ENCODE measurements around the gene TCF7L1.
"Not testable (repeated sequence)": the region's sequence is repeated elsewhere in the genome, so short reads cannot be mapped to it uniquely, and the experiment has no call there.

Gene TCF7L1

DNA sequence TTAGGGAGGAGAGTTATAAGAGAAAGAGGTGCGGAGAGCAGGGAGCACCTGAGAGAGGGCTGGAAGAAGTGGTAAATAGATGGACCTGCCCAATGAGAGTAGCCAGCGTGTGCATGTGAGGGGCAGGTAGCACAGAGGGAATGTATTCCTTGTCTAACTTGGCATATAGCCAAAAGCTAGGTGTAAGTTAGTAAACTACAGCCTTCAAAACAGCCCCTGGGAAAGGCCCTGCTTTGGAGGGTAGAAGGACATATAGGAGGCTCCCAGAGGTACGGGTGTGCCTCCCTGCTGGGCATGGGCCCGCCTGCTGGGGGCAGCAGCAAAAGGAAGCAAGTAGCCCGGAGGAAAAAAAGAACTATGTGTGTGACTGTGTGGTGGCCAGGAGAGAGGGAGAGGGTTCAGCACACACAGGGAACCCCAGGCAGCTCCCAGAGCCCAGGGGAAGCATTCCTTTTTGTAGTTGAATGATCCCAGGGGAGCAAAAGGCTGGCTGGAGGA lies 48.0 kb downstream of the TCF7L1 start:
- DNase-seq (ENCODE audit: low read depth in 1 of 2, low spot score in 1 of 2), result no peak

DNA sequence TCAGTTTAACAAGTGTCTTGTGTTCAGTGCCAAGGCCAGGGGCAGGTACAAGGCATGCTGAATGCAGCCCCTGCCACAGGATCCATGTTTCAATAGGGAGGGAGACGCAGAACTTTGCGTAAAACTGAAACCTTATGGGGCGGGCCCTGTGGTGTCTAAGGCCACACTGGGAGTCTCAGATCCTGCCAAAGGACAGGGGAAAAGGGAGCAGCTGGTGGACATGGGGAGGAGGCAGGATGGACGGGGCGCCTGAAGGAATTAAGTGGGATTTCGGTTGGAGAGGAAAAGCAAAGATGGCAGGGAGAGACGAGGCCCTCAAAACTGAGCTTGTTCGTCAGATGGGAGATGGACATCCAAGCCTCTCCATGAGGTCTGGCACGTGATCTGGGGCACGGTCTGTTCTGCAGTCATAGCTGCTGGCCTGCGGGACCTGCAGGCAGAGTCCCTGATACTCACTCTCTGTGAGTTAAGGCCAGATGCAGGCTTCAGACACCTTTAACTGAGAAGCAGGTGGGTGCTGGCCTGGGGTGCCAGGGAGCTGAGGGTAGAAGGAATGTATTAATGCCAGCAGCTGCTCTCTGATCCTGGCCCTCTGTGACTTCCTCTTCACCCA lies 48.8 kb downstream of the TCF7L1 start:
- DNase-seq (ENCODE audit: low read depth in 1 of 2, low spot score in 1 of 2), result no peak

DNA sequence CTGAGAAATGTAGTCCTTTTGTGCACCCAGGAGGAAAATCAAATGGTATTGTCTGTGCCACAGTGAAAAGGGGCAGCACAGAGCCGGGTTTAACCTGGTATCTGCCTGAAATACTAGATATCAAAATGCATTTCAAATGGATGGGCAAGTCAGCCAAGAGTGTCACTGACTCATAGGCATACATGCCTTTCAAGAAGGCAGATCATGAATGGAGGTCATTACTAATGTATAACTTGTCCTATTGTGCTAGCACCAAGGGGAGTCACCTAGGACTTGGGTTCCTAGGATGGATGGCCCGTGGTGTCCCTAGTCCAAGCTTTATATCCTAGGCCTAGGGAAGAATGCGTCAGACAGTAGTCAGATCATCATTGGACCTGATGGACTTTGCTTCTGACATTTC lies 49.9 kb downstream of the TCF7L1 start:
- no peak for DNase-seq (ENCODE audit: low read depth in 1 of 2, low spot score in 1 of 2)

DNA sequence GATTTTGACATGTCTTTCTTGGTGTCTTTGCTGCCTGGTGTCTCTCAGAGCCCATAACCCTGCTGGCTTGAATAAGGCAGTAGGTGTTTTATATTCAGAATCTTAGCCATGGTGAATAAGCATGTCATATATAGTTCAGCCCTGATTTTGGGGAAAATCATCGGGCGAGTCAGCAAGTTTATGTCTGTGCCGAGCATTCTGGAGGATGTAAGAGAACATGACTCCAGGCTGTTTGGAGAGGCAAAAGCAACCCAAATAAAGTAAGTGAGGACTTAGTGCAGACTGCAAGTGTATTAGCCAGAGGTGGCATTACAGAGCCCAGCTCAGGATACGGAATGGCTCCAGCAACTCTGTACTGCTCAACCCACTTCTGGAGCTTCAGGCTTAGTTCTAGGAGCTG lies 50.3 kb downstream of the TCF7L1 start:
- no peak for DNase-seq (ENCODE audit: low read depth in 1 of 2, low spot score in 1 of 2)

DNA sequence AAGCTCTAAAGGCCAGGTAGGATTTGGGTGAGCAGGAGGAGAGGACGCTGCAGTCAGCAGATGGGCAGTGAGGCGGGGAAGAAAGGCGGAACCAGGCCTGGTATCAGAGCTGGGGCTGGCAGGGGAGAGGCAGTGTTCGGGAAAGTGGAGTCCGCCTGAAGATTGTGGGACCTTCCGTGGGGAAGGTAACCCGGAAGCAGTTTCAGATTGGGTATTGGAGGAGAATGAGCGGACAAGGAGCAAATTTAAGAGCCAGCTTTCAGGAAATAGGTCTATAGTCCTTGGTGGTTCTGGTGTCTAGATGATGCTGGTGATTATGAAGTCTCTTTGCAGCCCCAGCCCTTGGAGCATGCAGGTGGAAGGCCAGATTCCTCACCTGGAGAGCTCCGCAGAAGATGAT lies 51.0 kb downstream of the TCF7L1 start:
- DNase-seq (ENCODE audit: low read depth in 1 of 2, low spot score in 1 of 2), result no peak

DNA sequence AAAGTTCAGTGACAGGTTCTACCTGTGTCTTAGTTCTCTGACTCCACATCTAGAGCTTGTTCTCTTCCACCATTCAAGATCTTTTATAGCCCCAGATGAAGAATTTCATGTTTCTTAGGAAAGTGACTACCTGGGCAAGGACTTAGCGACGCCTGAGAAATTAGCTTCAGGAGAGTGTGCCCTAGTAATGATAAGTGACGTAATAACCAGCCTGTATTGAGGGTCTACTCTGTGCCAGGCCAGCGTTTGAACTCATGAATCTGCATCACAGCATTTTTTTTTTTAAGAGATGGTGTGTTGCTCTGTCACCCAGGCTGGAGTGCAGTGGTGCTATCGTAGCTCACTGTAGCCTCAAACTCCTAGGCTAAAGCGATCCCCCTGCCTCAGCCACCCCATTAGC lies 51.8 kb downstream of the TCF7L1 start:
- no peak for DNase-seq (ENCODE audit: low read depth in 1 of 2, low spot score in 1 of 2)

DNA sequence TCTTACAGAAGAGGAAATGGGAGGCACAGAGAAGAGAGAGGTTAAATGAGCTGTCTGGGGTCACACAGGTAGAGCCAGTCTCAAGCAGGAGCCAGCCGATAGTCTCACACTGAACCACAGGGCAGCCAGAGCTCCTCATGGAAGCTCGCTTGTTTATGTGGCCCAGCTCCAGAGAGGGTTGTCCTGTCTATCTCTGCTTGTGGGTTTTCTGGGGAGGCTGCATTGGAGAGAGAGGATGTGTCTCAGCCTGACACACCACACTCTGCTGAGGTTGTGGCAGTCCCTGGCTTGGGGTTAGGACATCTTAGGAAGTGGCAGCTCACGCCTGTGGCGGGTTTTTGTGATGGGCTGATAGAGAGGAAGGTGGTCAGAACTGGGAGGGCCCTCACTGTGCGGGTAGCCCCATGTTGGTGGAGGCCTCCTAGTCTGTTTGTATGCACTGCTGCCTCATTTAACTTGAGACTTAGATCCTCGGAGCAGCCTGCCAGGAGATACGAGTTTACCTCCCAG lies 52.3 kb downstream of the TCF7L1 start:
- no peak for DNase-seq (ENCODE audit: low read depth in 1 of 2, low spot score in 1 of 2)

DNA sequence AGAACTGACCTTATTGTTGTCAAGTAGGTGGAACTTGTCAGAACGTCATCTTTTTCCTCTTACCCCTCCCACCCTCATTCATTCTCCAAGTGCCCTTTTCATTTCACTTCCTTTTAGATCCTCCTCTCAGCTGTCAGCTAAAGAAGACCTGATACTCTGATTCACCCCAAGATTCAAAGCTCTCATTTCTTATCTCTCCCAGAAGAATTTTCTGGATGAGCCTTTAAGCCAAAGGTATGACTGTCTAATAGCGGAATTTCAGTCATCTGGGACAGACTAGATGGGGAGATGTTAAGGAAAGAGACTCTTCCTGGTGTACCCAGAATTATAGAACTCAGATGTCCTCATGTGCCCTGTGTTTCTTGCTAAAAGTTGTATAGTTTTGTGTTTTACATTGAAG lies 53.9 kb downstream of the TCF7L1 start:
- no peak for DNase-seq (ENCODE audit: low read depth in 1 of 2, low spot score in 1 of 2)

DNA sequence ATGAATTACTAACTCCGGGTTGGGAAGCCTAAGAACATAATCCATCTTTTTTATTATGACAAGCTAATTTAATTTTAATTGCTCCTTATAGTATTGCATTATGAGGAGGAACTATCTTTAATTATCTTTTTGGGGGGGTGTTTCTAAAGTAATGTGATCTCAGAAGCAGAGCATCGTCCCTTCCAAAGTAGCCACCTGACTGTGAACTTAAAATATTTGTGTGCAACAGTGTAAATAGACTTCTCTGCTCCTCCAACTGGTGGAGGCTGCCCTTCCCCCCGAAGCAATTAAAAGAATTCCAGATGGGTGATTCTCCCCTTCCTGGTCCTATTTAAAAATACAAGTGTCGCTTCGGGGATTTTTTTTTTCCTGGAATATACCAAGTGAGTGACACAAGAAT lies 55.7 kb downstream of the TCF7L1 start:
- no peak for DNase-seq (ENCODE audit: low read depth in 1 of 2, low spot score in 1 of 2)

DNA sequence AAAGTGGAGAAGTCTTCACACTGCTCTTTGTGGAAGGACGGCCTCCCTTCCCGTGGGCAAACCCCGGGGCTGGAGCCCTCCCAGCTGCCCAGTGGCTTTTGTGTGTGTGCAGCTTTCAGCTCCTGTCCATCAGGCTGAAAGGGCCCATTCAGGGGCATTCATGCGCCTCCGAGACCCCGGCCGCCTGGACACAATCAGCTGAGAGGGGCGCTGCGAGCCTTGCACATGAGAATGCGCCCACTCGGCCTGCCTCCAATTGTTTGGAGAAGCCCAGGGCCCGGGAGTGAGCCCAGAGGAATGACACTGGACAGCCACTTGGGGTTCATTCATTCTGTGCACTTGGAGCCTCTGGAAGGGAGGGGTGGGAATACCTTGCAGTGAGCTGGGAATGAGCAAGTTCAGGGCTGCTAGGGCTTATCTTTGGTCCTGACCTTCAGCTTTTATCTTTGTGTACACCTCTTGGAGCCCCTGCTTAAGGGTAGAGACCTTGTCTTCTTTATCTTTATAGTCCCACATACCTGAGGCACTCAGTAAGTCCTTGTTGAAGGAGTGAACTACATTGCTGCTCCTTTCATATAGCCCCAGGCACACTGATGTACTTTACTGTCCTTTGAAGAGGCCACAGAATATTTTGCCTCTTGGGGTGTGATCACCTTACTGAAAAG lies 56.5 kb downstream of the TCF7L1 start:
- DNase-seq (ENCODE audit: low read depth in 1 of 2, low spot score in 1 of 2), result no peak

DNA sequence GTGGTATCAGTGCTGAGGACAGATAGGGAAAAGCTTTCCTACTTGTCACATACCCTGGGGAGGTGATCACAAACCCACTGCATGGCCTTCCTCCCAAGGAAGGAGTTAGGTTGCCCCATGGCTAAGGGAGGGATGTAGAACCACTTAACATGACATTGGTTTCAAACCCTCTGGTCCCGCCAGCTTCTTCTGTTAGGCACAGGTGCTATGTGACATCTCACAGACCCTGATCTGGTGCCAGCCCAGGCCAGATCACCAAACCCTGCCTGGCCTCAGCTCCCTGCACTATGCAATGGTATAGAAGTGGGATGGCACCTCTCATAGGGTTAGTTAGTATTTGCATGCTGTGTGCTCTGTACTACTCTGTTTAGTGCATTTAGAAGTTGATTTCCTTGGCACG lies 58.0 kb downstream of the TCF7L1 start:
- DNase-seq (ENCODE audit: low read depth in 1 of 2, low spot score in 1 of 2), result no peak

DNA sequence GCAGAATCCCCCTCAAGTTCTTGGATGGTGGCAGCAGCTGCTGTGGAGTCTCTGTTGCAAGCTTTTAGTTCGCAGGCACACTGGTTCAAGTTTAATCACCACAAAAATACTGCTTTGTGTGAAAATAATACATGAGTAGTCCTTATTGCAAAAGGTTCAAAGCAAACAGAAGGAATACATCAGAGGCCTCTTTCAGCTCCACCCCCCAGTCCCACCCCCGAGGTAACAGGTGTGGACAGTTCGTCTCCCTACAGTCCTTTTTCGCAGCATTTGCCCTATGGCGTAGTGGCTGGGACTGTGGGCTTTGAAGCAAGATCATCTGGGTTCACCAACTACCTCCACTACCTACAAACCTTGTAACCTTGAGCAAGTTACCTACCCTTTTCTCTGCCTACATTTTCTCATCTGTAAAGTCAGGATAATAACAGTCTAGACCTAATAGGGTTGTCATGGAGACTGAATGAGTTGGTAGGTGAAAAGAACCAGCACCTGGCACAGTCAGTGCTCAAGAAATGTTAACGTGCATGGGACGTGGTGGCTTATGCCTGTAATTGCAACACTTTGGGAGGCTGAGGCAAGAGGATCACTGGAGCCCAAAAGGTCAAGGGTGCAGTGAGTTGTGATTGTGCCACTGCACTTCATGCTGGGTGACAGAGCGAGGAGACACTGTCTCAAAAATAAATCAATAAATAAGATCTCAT lies 61.7 kb downstream of the TCF7L1 start:
- no peak for DNase-seq (ENCODE audit: low read depth in 1 of 2, low spot score in 1 of 2)

DNA sequence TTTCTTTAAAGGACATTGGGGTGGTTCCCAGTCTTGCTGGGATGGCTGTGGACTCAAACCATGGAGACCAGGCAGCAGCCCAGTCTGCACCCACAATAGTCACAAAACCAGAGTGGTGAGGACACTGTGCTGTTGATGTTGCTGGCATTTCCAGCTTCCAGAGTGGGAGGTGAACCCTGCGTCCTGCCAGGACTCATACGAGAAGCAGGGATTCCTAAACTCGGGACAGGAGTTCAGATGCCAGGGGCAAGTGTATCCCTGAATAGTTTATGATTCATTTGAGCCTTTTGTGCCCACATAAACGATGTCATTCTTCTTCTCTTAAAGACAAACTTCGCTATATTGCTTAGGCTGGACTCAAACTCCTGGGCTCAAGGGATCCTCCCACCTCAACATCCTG lies 62.8 kb downstream of the TCF7L1 start:
- DNase-seq (ENCODE audit: low read depth in 1 of 2, low spot score in 1 of 2), result no peak

DNA sequence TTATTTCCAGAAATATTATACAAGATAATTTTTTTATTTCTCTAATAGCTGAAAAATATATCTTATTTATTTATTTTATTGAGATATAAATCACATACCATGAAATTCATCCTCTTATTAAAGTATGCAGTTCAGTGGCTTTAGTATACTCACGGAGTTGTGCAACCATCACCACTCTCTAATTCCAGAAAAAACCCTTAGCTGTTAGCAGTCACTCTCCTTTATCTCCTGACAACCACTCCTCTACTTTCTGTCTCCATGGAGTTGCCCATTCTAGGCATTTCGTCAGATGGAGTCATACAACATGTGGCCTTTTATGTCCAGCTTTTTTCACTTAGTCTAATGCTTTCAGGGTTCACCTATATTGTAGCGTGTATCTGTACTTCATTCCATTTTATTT lies 66.5 kb downstream of the TCF7L1 start:
- DNase-seq (ENCODE audit: low read depth in 1 of 2, low spot score in 1 of 2), result no peak

DNA sequence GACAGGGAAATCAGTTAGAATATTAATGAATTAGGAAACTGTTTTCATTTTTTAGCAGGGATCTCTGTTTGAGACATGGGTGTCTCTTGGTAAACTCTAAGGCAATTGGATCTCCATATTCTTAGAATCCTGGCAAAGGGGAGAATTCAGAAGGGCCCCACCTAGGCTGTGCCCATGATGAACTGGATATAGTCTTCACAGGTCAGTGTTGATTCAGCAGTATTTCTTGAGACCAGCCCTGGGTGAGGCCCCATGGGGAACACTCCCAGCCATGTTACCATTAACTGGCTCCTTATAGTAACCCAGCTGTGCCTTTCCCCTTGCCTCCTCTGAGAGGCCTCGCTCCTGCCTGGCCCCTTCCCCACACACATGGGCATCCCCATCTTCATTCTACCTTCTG lies 76.7 kb downstream of the TCF7L1 start:
- no peak for DNase-seq (ENCODE audit: low read depth in 1 of 2, low spot score in 1 of 2)

DNA sequence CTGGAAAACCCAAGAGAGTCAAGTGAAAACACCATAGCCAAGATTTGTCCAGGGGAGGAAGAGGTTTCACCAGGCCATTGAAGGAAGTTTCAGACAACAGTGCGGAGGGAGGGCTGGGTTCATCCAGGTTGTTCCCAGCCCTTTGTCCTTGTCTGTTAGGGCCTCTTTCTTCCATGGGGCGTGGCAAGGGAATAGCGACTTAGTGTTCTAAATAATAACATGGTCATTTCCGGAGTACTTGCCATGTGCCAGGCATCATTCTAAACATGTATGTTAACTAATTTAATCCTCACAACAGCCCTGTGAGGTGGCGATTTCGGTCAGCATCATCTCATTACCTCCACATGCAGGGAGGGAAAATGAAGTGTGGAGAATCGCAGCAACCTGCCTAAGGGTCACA lies 77.3 kb downstream of the TCF7L1 start:
- DNase-seq (ENCODE audit: low read depth in 1 of 2, low spot score in 1 of 2), result no peak

DNA sequence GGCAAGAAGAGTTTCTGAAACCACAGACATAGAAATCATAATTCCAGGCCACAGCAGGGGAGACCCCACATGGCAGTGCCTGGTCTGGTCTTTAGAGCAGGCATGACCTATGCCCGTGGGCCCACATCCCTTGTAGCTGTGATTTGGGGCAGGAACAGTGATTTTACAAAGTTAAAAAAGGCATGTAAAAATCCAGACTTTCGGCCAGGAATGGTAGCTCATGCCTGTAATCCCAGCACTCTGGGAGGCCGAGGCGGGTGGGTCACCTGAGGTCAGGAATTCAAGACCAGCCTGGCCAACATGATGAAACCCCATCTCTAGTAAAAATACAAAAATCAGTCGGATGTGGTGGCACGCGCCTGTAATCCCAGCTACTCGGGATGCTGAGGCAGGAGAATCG lies 78.4 kb downstream of the TCF7L1 start:
- not testable (repeated sequence) for DNase-seq (ENCODE audit: low read depth in 1 of 2, low spot score in 1 of 2)

DNA sequence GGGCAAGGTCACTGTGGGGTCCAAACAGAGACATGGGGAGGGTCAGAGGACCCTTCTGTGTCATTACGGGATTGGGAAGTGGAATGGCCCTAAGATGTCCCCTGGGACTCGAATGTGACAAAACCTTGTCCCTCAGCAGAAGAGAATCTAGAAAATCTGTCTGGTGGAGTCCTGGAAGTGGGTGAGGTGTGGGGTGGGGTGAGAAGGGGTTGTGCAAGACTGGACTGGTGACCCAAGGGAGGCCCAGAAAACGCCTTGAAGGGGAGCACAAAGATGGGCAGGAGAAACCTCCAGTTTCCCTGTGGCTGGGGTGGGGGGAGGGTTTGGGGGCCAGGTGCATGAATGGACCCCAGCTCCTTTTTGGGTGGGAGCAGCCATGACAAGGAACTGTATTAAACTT lies 79.6 kb downstream of the TCF7L1 start:
- DNase-seq (ENCODE audit: low read depth in 1 of 2, low spot score in 1 of 2), result no peak

DNA sequence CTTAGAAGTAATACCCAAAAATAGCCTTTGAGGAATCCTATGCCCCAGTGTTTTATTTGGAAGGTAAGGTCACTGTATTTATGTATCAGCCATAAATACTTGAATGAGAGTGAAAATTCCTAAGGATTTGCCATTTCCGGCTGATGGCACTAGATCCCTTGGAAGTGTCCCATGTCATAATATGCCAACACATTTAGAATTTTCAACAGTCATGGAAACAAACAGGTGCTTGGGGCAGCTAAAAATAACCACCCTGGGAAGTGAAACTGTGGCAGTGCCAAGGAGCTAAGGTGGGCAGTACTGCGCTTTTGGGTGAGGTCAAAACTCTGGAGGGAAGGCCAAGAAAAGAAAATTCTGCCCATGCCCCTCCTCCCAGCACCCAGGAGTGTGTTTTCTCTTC lies 80.2 kb downstream of the TCF7L1 start:
- DNase-seq (ENCODE audit: low read depth in 1 of 2, low spot score in 1 of 2), result no peak

DNA sequence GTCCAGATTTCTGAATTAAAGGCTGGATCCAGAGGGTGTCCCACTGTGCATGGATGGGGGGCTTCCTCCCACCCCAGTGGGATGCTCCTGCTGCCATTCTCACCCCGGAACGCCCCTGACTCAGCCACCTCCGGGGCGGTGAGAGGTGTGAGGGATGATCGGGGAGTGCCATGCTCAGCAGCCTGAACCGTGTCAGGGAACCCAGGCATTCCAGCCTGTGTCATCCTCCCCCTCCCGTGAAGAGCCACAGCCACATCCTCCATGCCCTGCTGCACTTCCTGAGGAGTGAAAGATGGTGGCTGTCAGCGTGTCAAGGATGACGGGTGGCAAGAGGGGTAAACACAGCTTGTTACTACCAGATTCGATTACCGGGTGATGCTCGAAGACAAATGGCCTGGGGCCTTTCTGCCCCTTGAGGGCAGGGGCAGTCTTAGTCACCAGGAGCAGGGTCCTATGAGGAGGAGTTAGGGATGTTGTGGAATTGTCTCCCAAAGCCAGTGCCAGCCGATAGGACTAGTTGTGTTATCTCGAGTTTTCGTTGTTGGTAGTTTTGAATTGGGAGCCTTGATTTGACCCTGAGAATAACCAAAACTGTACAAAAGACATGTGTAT lies 80.8 kb downstream of the TCF7L1 start:
- DNase-seq (ENCODE audit: low read depth in 1 of 2, low spot score in 1 of 2), result no peak

DNA sequence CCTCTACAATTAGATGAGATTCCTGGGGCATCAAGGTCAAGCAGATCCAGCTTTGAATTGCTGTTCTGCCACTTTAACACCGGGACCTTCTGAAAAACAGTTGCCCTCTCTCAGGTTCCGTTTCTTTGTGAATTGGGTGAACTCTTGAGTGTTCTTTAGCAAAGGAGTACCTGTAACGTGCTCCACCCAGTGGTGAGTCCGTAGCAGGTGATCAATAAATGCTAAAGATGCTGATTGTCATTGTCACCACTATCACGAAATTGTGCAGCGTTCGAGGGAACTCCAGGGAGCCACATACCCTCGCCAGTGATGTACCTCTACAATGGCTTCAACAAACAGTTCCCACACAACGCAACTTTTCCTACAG lies 81.9 kb downstream of the TCF7L1 start:
- no peak for DNase-seq (ENCODE audit: low read depth in 1 of 2, low spot score in 1 of 2)

Measured in activated CD4-positive, alpha-beta T cell treated with anti-CD3 and anti-CD28 coated beads, Interleukin-2, amount 50 U/mL, for 24 hours (primary cell).